Inflammatory macrophage treated with lipopolysaccharide for 4 hours (primary cell): ENCODE measurements around the gene UCN.
"Not testable (repeated sequence)": the region's sequence is repeated elsewhere in the genome, so short reads cannot be mapped to it uniquely, and the experiment has no call there.

Experiments
- DNase-seq: peaks from one replicate; pipeline ENCODE4 v3.0.0-alpha.2; 2020

The UCN gene

DNA sequence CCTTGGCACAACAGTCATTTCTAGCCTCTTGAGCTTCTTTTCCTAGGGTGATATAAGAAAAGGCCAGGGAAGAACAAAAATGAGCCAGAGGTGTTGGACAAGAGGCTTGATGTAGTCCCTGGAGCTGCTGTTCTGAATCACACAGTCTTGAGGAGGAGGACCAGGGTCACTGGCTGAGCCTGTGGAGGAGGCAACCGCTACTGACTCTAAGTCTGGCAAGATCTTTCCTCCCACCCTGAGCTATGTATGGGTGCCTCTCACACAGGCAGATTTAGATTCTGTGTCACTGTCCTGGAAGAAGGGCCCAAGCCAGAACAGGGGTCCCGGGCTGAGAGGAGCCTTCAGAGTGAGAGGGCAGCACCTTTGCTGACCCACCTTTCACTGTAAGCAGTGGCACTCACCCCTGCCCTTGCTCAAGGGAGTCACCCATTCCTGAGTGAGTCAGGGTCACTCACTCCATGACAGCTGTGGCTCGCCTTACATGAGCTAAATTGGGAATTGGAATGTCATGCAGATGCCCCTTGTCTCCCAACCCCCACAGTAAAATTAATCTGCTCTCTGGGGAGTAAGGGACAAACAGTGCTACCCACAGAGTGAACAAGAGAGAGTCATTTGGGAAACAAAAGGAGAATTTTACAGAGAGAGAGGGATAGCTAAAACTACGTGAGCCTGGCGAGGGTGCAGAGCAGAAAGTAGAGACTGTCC is 26.2 kb downstream of the UCN start, which contains the start of gene TRIM54:
Gene TRIM54 (plus strand): TSS at position 575 of the 705 bp plus-strand sequence. CDS start 303 bp downstream, outside the sequence.
- DNase-seq = no peak

DNA sequence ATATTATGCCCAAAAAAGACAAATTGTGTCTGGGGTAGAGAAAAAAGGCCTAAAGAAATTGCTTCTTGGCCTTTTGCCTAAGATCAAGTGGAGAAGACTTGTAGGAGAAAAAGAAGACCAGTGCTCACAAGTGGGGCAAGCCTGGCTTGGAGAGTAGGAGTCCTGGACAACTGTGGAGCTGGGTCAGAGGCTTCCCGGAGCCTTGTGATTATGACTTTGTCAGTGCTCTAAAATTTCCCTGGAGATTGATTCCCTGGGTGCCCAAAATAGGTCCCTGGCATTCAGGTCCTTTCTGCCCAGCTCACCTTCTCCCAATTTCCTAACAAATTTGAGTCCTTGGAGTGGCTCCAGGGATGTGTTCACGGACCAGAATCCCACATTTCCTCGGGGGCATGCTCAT is 26.8 kb downstream of the UCN start:
- DNase-seq = no peak

DNA sequence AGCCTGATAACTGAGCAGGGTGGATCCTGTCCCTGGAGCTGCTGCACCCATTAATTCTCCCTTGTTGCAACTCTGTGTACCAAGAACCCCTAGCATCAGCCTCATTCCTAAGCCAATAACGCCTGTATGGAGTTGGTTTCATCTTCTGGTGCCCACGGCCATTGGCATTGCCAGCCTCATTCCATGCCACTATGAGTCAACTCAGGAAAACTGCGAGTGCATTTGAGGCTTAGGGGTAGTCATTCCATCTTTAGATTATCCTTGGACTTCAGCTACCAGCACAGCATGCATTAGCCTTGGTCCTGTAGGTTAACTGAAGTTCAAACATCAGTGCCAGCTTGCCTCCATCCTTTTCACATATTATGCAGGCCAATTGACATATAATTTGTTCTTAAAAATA is 27.4 kb downstream of the UCN start:
- DNase-seq = no peak

DNA sequence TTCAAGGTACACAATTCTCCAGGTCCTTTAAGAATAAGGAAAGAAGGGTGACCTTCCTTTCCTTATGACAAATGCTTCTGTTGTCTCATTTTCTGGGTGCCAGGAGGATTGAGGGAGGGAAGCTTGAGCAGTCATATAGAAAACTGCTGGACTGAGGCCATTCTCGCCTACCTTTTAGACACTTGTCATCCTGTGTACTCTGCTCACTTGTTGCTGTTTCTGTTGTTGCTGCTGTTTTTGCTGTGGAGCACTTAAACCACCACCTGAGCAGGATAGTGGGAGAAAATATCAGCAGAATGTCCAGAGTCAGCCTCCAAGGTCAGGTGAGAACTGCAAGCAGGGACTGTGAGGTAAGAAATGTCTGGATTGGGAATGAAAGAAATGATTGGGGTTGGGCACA is 30.2 kb downstream of the UCN start:
- no peak for DNase-seq

DNA sequence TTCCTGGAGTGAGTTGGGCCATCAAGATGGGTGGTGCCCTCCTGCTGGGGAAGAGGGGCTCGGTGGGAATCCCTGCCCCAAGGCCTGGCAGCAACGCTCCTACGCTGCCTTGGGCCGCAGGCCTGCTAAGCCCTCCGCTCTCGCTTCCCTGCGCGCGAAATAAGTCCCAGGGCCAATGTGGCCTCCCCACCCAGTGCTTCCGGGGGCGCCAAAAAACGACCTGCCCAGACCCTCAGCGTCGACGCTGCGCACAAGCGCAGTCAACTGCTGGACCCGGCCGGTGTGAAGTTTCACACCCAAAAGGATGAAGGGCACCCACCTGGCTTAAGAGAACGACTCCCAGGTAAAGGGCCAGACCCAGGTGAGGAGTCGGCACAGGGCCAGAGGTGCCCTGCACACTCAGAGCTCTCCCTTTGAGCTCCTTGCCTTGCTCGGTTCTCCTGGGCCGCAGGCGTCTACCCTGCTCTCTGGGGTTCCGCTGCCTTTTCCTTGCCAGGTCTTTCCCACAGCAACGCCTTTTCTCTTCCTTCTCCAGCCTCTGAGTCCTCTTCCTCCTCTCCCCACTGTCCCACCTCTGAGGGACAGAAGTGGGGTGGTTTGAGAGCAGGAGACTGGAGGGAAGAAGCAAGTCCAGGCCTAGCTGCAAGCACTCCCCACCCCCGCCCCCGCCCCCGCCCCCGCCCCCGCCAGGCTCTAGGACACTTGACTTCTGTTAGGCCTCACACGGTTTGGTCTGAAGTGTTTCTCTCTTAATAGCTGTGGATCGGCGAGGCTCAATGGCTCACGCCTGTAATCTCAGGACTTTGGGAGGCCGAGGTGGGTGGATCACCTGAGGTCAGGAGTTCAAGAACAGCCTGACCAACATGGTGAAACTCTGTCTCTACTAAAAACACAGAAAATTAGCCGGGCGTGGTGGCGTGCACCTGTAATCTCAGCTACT is 32.8 kb downstream of the UCN start, which contains the start of gene DNAJC5G:
Gene DNAJC5G (plus strand): TSS at position 223 of the 940 bp plus-strand sequence. CDS start 1,296 bp downstream, outside the sequence.
- DNase-seq = no peak

DNA sequence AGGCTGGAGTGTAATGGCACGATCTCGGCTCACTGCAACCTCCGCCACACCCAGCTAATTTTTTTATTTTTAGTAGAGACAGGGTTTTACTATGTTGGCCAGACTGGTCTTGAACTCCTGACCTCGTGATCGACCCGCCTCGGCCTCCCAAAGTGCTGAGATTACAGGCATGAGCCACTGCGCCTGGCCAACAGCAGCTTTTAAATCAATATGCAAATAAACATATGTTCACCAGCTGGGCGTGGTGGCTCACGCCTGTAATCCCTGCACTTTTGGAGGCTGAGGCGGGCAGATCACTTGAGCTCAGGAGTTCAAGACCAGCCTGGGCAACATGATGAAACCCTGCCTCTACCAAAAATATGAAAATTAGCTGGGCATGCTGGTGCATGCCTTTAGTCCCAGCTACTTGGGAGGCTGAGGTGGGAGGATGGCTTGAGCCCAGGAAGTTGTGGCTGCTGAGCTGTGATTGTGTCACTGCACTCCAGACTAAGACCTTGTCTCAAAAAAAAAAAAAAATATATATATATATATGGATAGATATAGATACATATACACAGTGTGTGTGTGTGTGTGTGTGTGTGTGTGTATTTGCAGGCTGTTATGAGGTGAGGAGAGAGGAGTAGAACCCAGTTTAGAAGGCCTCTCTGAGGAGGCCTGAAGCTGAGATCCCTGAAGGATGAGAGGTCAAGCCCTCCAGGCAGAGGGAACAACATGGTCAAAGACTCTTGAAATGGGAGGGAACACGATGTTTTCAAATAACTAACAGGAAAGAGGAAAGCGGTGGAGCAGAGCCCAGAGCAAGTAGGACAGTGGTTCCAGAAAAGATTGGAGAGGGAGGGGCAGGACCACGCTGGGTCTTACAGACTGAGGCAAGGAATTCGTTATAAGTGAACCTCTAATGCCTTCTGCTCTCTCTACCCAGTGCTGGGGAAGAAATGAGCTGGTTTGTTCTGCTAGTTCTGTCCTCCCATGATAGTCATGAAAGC is 35.4 kb downstream of the UCN start:
- not testable (repeated sequence) for DNase-seq

DNA sequence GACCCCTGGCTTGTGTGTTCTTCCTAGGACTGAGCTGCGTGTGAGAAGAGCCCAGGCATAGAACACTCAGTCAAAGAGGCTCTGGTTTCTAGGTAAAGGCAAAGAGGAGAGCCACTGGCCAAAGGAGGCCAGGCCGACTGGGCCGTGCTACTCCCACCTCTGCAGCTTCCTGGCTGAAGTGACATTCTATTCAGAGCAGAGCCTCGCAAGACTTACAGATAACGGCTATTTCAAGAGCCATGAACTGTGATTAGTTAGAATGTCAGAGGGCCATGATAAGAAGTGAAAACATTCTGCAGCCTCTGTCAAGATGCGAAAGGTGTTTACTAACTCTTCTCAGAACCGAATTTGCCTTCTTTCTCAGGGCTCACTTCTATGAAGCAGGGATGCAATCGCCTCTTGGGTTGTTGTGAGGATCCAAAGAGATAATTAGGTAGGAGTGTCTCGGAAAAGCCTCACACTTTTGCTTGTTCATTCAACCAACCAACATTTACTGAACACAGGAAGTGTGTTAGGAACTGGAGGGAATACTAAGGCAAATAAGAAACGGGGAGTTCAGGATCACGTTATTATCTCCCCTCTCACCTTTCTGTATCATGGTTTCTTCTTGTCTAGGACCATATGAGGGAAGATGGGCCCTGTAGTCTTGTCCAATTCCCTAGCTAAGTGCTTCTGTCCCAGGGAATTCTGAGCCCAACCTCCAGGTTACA is 36.5 kb downstream of the UCN start:
- no peak for DNase-seq

DNA sequence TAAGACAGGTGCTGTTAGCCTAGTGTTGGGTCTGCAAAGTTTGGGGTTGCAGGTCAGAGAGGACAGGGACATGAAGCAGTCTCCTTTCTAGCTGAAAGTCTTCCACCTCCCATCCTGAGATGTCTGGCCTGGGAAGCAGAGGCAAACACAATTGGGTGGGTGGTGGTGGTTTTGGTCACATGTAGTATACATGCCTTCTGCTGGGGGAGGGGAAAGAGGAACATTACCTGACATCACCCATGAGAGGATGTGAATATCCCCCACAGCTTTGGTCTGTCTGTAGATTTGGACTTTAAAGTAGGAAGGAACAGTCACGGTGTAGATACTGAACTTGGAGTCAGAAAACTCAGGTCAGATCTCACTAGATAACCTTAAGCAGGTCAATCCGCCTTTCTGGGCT is 37.6 kb downstream of the UCN start:
- DNase-seq = peak; percentile 65

DNA sequence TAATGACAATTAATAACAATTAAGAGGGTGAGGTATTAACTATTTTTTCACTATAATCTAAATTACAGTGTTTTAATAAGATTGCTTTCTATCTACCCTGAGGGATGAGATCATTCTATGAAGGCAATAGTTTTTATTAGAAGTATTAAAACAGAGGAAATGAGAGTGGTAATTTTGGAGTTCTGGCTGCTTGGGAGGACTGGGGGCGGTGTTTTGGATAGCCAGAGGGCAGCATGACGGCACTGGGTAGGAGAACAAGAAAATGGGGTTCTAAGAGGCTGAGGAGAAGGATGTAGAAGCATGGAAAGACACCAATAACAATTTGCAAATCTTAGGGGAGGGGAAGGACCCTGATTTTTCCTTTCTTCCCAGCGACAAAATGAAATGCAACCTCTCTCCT is 38.1 kb downstream of the UCN start:
- peak; percentile 45 for DNase-seq

DNA sequence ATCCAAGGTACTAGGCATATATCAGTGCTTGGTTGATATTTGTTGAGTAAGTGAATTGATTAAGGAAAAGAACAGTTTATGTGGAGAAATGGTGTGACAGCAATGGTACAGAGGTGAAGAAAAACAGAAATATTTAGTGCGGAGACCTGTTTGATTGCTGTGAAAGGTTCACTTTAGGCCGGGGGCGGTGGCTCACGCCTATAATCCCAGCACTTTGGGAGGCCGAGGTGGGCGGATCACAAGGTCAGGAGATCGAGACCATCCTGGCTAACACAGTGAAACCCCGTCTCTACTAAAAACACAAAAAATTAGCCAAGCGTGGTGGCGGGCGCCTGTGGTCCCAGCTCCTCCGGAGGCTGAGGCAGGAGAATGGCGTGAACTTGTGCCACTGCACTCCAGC is 39.9 kb downstream of the UCN start:
- not testable (repeated sequence) for DNase-seq

DNA sequence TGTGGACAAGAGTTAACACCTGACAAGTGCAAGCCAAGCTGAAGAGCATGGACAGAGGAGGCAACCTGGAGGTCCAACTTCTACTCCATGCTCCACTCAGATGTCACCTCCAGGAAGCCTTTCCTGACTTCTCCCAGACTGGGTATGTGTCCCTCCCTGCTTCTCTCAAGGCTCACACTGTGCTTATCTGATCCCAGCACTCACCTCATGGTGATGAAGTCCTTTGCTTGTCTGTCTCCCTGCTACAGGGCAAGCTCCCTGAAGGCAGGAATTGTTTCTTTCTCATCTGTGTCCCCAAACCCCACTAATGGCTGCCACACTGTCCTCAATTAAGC is 42.7 kb downstream of the UCN start:
- DNase-seq = no peak

DNA sequence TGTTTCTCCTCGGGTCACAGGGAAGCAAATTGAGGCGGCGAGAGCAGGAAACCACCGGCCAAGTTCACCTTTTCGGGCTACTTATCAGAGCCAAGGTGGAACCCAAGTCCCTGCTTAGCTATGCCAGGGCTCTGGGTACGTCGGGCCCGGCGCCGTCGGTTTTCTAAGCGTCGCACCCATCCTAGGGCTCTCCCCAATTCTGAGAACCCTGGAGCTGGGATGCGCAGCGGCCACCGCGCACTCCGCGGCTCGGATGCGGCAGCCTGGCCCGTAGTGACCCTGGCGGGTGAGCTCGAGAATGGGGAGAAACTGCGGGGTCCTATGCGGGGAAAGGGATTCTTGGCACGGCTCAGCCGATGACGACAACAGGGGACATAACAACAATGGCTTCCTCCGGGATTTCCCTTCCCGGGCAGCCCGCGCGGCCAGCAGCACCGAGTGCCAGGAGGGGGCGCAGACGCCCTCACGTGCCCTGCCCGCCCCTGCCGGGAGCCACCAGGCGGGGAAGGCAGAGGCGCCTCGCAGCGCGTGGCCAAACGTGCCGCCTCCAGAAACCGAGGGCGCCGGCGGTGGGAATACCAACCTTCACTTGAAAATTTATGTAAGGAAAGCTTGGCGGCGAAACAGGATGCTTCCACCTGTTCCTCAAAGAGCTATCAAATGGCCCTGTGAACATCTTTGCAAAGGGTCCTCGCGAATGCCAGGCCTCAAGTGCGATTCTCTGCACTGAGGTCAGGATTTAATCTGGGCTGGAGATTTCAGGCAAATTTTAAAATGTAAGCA is 43.3 kb downstream of the UCN start:
- peak; percentile 58 for DNase-seq

DNA sequence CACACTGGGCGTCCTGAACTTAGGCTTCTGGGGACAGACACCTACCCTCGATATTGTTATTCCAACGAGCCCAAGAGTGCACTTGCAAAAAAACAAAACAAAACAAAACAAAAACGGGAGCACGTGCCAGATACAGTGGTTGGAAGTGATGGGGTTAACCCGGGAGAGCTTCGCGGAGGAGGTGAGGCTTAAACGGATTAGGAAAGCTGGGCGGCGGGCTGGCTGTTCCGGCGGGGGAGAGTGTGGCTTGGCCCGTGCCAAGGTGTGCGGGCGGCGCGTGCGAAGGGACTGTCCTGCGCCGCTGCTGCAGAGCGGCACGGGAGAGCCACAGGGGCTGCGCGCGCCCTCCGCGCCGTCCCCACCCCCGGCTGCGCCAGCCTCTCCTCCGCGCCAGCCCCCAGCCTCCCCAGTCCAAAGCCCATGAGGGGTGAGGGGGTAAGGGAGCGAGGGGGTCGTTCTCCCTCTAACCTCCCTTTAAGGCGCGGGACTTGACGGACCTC is 43.9 kb downstream of the UCN start:
- DNase-seq = no peak

DNA sequence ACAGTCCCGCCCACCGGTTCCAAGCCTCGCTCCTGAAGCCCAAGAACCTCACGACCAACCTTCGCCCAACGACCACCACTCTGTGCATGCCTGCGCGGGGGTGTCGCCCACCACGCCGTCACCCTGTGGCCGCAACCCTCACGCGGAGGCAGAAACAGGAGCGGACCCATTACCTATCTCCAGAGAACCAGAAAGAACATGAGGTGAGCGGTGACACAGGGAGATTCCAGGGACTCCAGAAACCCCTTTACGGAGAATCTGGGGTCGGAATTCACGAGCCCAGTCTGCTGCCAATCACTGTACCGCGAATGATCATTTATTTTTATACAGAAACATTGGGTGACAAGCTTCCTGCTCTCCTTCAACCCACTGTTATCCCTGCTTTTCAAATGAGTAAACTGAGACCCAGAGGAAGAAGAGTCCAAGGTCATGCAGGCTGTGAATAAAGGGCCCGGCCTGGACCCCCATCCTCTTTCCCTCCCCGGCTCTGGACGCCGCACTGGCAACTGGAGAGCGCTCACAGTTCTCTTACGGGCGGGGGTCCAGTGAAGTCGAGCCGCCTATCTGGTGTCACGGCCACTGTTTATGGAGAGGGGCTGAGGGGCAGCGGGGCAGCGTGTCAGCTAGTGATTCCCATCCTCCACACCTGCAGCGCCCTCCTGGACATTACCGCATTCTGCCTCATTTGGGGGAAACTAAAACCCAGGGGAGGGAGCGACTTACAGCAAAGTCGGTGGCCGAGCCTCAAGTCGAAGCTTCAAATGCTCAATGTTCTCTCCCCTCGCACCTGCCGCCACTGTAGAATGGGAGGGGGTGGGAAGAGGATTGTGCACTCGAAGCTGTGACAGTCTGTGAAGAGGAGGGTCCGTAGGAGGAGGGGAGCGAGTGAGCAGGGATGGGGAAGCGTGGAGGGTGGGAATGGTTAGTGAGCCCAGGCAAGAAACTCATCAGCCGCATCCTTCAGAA is 44.7 kb downstream of the UCN start:
- no peak for DNase-seq

DNA sequence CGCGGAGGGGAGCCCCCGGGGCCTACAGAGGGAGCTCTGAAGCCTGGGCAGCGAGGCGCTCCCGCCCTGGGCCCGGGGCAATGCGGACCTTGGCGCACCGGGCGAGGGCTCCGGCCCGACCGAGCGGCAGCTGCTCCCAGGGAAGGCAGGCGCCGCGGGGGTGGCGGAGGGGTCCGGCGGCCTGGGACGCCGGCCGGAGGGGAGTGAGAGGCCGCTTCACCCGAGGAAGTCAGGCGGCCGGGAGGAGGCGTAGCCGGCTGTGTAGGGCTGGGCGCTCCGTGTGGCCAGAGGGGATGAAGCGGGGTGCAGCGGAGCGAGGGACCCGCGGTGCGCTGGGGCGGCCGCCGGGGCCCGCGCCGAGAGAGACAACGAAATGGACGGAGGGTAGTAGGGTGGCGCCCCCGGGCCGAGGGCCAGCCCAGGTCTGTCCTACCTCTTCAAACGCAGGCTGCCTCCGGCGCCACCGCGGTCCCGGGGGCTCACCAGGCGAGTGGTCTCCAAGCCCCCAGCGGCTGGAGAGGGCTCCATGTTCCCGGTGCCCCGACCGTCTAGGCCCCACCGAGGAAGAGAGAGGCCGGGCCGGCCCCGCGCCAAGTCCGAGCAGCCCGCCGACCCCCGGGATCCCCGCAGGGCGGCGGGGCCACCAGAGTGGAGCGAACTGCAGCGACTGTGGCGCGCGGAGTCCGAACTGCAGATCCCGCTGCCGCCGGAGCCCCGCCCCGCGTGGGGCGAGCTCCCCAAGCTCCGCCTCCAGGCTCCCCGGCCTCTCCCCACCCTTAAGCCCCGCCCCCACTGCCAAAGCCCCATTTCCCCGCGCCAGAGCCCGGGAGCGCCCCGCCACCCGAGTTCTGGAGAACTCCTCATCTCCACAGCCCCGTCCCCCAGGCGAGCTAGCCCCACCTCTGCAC is 45.6 kb downstream of the UCN start, which contains the start of gene SLC30A3:
Gene SLC30A3 (minus strand): TSS at position 669 of the 908 bp plus-strand sequence. CDS start 141 bp downstream, at position 528.
- peak; percentile 63 for DNase-seq

DNA sequence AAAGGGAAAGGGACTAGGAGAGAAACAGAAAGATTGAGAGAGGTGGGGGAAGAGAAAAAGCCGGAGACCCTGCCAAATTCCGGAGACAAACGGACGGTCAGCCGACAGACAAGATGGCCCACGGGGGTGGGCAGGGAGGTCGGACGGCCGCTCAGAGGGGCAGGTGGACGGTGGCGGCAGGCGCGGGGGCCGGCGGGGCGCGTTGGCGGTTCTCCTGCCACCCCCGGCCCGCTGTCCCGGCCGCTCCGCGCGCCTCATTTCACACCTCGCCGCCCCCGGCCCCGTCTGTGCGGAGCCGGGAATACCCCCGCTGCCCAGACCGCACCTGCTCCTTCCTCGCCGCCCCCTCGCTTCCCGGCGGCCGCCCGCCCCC is 46.3 kb downstream of the UCN start:
- DNase-seq = no peak

DNA sequence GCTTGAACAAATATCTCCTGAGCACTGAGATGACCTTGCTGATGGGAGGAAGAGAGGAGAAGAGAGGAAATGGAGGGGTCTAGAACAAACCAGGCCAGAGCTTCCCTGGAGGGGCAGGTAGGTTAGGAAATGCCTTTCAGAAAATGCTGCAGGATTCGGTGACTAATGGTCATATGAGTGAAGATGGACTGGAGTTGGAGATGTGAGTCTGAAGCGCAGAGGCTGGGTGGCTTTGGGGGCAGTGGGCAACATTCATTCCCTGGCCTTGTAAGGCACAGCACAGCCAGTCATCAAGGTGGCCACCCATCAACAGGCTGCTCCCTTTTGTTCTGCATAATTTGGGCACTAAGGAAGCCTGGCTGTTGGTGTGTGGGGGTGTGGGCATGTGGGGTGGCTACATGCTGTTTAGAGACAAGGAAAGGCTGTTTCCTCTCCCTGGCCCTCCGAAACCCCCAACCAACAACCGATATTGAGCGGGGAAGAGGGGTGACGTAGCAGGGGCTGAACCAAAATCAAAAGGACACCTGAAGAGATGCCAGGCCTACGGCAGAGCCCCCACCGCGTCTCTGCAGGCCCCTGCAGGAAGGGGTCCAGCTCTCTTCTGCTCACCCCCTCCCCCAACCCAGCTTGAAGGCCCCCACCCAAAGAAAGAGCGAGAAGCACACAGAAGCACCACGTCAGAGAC is 46.9 kb downstream of the UCN start:
- no peak for DNase-seq

DNA sequence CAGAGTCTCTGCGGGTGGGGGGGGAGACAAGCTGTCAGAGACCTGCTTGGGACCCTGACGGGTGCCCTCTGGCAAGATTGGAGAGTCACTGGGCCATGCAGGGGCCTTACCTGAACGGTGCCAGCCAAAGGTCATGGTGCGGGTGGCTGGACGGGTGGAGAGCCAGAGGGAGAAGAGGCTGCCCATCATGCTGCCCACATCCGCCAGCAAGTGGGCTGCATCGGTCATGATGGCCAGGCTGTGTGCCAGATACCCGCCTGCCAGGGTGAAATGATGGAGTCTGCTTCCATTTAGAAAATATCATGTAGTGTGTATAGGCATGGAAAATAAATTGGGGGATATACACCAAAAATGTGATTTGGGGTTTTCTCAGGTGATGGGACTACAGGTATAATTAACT is 50.2 kb downstream of the UCN start:
- no peak for DNase-seq
